Ishikawa (cell line): Measurements from ENCODE around the gene STX10.

Source experiments
- CEBPB ChIP-seq: IDR thresholded peaks from 2 replicates; pipeline ENCODE4 v1.6.1; 2012
- CREB1 ChIP-seq: IDR thresholded peaks from 2 replicates; pipeline ENCODE4 v1.6.1; 2012; ENCODE audit warnings: low read depth
- EP300 ChIP-seq: IDR thresholded peaks from 2 replicates; pipeline ENCODE4 v1.6.1; 2012; ENCODE audit warnings: borderline replicate concordance
- FOXM1 ChIP-seq: IDR thresholded peaks from 2 replicates; pipeline ENCODE4 v1.6.1; 2012; ENCODE audit warnings: low read depth, borderline replicate concordance
- NFIC ChIP-seq: IDR thresholded peaks from 2 replicates; pipeline ENCODE4 v1.6.1; 2012
- RAD21 ChIP-seq: IDR thresholded peaks from 2 replicates; pipeline ENCODE4 v1.6.1; 2012; ENCODE audit warnings: low read depth
- TAF1 ChIP-seq: IDR thresholded peaks from 2 replicates; pipeline ENCODE4 v1.6.1; 2012; ENCODE audit warnings: low read depth, mild to moderate bottlenecking
- YY1 ChIP-seq: IDR thresholded peaks from 2 replicates; pipeline ENCODE4 v1.6.1; 2012; ENCODE audit warnings: low read depth
- ZBTB7A ChIP-seq: IDR thresholded peaks from 2 replicates; pipeline ENCODE4 v1.6.1; 2012; ENCODE audit warnings: low read depth
- TF ChIP-seq, protein P1 (sequence below): IDR thresholded peaks from 2 replicates; pipeline ENCODE4 v1.6.1; 2012; ENCODE audit warnings: low read depth, mild to moderate bottlenecking
- TF ChIP-seq, protein P2 (sequence below): IDR thresholded peaks from 2 replicates; pipeline ENCODE4 v1.6.1; 2012

DNA sequence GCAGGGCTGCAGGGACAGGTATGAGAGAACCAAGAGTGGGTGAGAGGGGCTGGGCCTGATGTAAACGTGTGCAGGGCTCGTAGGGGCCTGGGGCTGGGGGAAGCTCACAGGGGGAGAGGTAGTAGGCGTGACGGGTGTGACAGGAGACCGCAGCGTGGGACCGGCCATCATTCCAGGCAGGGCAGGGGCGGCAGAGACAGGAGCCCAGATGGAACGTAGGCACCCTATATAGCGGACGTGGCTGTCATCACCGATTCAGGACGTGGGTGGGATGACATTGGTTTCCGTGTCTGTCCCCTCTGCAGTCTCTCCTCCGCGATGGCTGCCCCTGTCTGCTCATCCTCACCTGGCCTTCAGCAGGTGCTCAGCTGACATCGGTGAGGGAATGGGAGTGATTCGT is 48.5 kb upstream of the STX10 start:
- TF ChIP-seq NFIC = no peak
- TF ChIP-seq, protein P1, sequence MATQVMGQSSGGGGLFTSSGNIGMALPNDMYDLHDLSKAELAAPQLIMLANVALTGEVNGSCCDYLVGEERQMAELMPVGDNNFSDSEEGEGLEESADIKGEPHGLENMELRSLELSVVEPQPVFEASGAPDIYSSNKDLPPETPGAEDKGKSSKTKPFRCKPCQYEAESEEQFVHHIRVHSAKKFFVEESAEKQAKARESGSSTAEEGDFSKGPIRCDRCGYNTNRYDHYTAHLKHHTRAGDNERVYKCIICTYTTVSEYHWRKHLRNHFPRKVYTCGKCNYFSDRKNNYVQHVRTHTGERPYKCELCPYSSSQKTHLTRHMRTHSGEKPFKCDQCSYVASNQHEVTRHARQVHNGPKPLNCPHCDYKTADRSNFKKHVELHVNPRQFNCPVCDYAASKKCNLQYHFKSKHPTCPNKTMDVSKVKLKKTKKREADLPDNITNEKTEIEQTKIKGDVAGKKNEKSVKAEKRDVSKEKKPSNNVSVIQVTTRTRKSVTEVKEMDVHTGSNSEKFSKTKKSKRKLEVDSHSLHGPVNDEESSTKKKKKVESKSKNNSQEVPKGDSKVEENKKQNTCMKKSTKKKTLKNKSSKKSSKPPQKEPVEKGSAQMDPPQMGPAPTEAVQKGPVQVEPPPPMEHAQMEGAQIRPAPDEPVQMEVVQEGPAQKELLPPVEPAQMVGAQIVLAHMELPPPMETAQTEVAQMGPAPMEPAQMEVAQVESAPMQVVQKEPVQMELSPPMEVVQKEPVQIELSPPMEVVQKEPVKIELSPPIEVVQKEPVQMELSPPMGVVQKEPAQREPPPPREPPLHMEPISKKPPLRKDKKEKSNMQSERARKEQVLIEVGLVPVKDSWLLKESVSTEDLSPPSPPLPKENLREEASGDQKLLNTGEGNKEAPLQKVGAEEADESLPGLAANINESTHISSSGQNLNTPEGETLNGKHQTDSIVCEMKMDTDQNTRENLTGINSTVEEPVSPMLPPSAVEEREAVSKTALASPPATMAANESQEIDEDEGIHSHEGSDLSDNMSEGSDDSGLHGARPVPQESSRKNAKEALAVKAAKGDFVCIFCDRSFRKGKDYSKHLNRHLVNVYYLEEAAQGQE = no peak
- no peak for TF ChIP-seq EP300
- TF ChIP-seq CREB1 = no peak
- TF ChIP-seq TAF1 = no peak
- no peak for TF ChIP-seq YY1
- no peak for TF ChIP-seq CEBPB
- no peak for TF ChIP-seq RAD21
- TF ChIP-seq, protein P2, sequence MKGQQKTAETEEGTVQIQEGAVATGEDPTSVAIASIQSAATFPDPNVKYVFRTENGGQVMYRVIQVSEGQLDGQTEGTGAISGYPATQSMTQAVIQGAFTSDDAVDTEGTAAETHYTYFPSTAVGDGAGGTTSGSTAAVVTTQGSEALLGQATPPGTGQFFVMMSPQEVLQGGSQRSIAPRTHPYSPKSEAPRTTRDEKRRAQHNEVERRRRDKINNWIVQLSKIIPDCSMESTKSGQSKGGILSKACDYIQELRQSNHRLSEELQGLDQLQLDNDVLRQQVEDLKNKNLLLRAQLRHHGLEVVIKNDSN = no peak
- TF ChIP-seq FOXM1 = no peak
- no peak for TF ChIP-seq ZBTB7A
